ENCODE measurements around the gene COL4A6.

DNA sequence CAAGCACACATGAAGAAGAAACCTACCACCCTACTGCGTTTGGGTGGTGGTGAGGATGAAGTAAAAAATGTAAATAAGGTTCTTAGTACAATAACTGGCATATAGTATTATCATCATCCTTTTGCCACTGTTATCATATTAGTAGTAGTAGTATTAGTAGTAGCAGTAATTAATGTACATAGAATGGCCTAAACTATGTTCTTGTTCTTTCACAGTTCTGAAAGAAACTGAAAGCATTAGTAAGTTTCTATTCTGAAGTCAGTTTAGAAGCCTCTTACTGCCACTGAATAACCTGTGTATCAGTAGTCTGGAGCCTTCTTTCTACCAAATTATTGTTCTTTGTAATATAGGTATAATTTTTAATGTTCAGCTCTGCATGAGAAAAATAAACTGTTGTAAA lies 21.0 kb downstream of the COL4A6 start:
- TF ChIP-seq EZH2 (optimal IDR thresholded peaks at IDR 0.05; ENCODE audit: low read depth, low read length): no peak
- TF ChIP-seq, protein P1, sequence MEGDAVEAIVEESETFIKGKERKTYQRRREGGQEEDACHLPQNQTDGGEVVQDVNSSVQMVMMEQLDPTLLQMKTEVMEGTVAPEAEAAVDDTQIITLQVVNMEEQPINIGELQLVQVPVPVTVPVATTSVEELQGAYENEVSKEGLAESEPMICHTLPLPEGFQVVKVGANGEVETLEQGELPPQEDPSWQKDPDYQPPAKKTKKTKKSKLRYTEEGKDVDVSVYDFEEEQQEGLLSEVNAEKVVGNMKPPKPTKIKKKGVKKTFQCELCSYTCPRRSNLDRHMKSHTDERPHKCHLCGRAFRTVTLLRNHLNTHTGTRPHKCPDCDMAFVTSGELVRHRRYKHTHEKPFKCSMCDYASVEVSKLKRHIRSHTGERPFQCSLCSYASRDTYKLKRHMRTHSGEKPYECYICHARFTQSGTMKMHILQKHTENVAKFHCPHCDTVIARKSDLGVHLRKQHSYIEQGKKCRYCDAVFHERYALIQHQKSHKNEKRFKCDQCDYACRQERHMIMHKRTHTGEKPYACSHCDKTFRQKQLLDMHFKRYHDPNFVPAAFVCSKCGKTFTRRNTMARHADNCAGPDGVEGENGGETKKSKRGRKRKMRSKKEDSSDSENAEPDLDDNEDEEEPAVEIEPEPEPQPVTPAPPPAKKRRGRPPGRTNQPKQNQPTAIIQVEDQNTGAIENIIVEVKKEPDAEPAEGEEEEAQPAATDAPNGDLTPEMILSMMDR (IDR thresholded peaks at IDR 0.05; ENCODE audit: low read length): no peak
